Right lung (tissue), 5 donors: Measurements from ENCODE around the gene PDIA3. TPM values are rescaled to one million over a fixed set of nuclear protein-coding genes. Genes with fewer than 3 reads are reported as not detected.
"Not testable (repeated sequence)": the region's sequence is repeated elsewhere in the genome, so short reads cannot be mapped to it uniquely, and the experiment has no call there.

Source experiments
- DNase-seq, 2 donors: peaks; one replicate each; pipeline ENCODE4 v3.0.0-alpha.2; 2013
- polyA plus RNA-seq, 5 donors: library from polyadenylated mRNA; unstranded; fragments of 120-200 nt; gene quantifications; one replicate each; pipeline versions ENCODE4 v1.2.1 to v1.2.3, GENCODE V29; 2013; ENCODE audit warnings: inconsistent platforms in 1 of 5, low replicate concordance in 1 of 5; ENCODE audit not compliant: insufficient read length in 5 of 5, insufficient read depth in 1 of 5

PDIA3 gene
- polyA plus RNA-seq, 5 donors = 462 to 618 (median 488) TPM

- no peak for DNase-seq
Observed at GRCh38 chr15:43808435-43808950, 62.3 kb downstream of the PDIA3 start.

GRCh38 chr15:43808960-43809678, 62.9 kb downstream of the PDIA3 start:
- DNase-seq = no peak

- not testable (repeated sequence) for DNase-seq
Observed at GRCh38 chr15:43815064-43815463, 68.8 kb downstream of the PDIA3 start.

GRCh38 chr15:43821505-43821904, 75.3 kb downstream of the PDIA3 start:
- no peak for DNase-seq

Other genes starting within 250 kb of the PDIA3 start
- gene MAP1A, start 228.8 kb upstream of the PDIA3 start, polyA plus RNA-seq = 1 to 10 TPM; 5.8 to 9.3 (median 7.4) TPM
- gene PPIP5K1, start 156.2 kb upstream of the PDIA3 start, polyA plus RNA-seq = 10 to 100 TPM; 17.7 to 27.6 (median 25.6) TPM
- gene CKMT1B, start 152.4 kb upstream of the PDIA3 start, polyA plus RNA-seq = under 1 TPM in 4 of 5 donors, not detected in 1; 0.26 to 0.68 (median 0.49) TPM
- 1 to 10 TPM in 1 of 5 donors, under 1 TPM in 4; 0.58 to 1.9 (median 0.73) TPM for gene STRC, start 127.6 kb upstream of the PDIA3 start, polyA plus RNA-seq
- gene CATSPER2, start 97.6 kb upstream of the PDIA3 start, polyA plus RNA-seq = 10 to 100 TPM in 1 of 5 donors, 1 to 10 TPM in 4; 7.7 to 13.2 (median 8.6) TPM
- under 1 TPM in 4 of 5 donors, not detected in 1; 0.12 to 0.67 (median 0.34) TPM for gene CKMT1A, start 52.6 kb upstream of the PDIA3 start, polyA plus RNA-seq
- gene ELL3, start 30.5 kb downstream of the PDIA3 start, polyA plus RNA-seq = 1 to 10 TPM; 5.7 to 8.4 (median 6.9) TPM
- 100 to 1,000 TPM; 468 to 762 (median 572) TPM for gene SERF2, start 45.9 kb downstream of the PDIA3 start, polyA plus RNA-seq
- gene SERINC4, start 53.8 kb downstream of the PDIA3 start, polyA plus RNA-seq = under 1 TPM in 1 of 5 donors, not detected in 4; 0.87 TPM
- 10 to 100 TPM in 3 of 5 donors, 1 to 10 TPM in 2; 6.2 to 16.2 (median 12.3) TPM for gene HYPK, start 54.2 kb downstream of the PDIA3 start, polyA plus RNA-seq
- 10 to 100 TPM; 47.5 to 59.5 (median 53.9) TPM for gene MFAP1, start 78.3 kb downstream of the PDIA3 start, polyA plus RNA-seq
- gene WDR76, start 80.6 kb downstream of the PDIA3 start, polyA plus RNA-seq = 10 to 100 TPM; 13.2 to 22.2 (median 16.4) TPM